Measurements from ENCODE around the gene NOP53. TPM values are rescaled to one million over a fixed set of nuclear protein-coding genes. Genes with fewer than 3 reads are reported as not detected.

Gene NOP53
- total RNA-seq, 1 donor: 55.7 TPM

- peaks cover 27% of the 10 kb centered on the region for H3K36me3 ChIP-seq (ENCODE audit: insufficient read depth, low read length)
- peaks cover 8% of the 10 kb centered on the region for H4K20me1 ChIP-seq (ENCODE audit: insufficient read depth, low read length)
- no peaks in the 10 kb centered on the region for H3K9me3 ChIP-seq (ENCODE audit: low read depth, low read length)
- H3K79me2 ChIP-seq (ENCODE audit: insufficient read depth, low read length): no peaks in the 10 kb centered on the region
- TF ChIP-seq CTCF (IDR thresholded peaks at IDR 0.05; ENCODE audit: extremely low read depth, low read depth, low read length): no peak
- DNase-seq (ENCODE audit: insufficient read length, low spot score, missing footprints): peak; percentile 17
- no peak overlapping the region for H3K27ac ChIP-seq (ENCODE audit: low read depth, low read length)
- H3K4me1 ChIP-seq (ENCODE audit: insufficient read depth, low read length): no peaks in the 10 kb centered on the region
- H3K4me3 ChIP-seq (ENCODE audit: insufficient read depth, low read length): no peak overlapping the region
- H3K4me2 ChIP-seq (ENCODE audit: insufficient read depth, low read length): no peak overlapping the region
- no peak overlapping the region for H2AFZ ChIP-seq (ENCODE audit: low read length)
- no peaks in the 10 kb centered on the region for H3K27me3 ChIP-seq (ENCODE audit: insufficient read depth, low read length)
These were observed 43.4 kb upstream of the NOP53 start for GRCh38 chr19:47701717-47702552.

- peak; percentile 76 for DNase-seq (ENCODE audit: insufficient read length, low spot score, missing footprints)
- Histone ChIP-seq H3K4me3 (ENCODE audit: insufficient read depth, low read length) (no peak overlapping the region), H3K27ac (ENCODE audit: low read depth, low read length) (no peak overlapping the region), H4K20me1 (ENCODE audit: insufficient read depth, low read length) (peaks cover 8% of the 10 kb centered on the region), H3K79me2 (ENCODE audit: insufficient read depth, low read length) (no peaks in the 10 kb centered on the region), H3K9me3 (ENCODE audit: low read depth, low read length) (no peaks in the 10 kb centered on the region), H3K27me3 (ENCODE audit: insufficient read depth, low read length) (no peaks in the 10 kb centered on the region), H2AFZ (ENCODE audit: low read length) (no peak overlapping the region), H3K4me2 (ENCODE audit: insufficient read depth, low read length) (no peak overlapping the region), H3K4me1 (ENCODE audit: insufficient read depth, low read length) (no peaks in the 10 kb centered on the region), H3K36me3 (ENCODE audit: insufficient read depth, low read length) (peaks cover 27% of the 10 kb centered on the region)
- TF ChIP-seq CTCF (IDR thresholded peaks at IDR 0.05; ENCODE audit: extremely low read depth, low read depth, low read length): no peak
These were observed 42.7 kb upstream of the NOP53 start for GRCh38 chr19:47702671-47703070.

- Histone ChIP-seq H3K36me3 (ENCODE audit: insufficient read depth, low read length) (peaks cover 27% of the 10 kb centered on the region), H3K79me2 (ENCODE audit: insufficient read depth, low read length) (no peaks in the 10 kb centered on the region), H3K27ac (ENCODE audit: low read depth, low read length) (peak overlapping the region; percentile 45), H3K4me1 (ENCODE audit: insufficient read depth, low read length) (no peaks in the 10 kb centered on the region), H3K9me3 (ENCODE audit: low read depth, low read length) (no peaks in the 10 kb centered on the region), H4K20me1 (ENCODE audit: insufficient read depth, low read length) (peaks cover 6% of the 10 kb centered on the region), H3K4me3 (ENCODE audit: insufficient read depth, low read length) (no peak overlapping the region), H3K4me2 (ENCODE audit: insufficient read depth, low read length) (no peak overlapping the region), H3K27me3 (ENCODE audit: insufficient read depth, low read length) (no peaks in the 10 kb centered on the region), H2AFZ (ENCODE audit: low read length) (no peak overlapping the region)
- no peak for TF ChIP-seq CTCF (IDR thresholded peaks at IDR 0.05; ENCODE audit: extremely low read depth, low read depth, low read length)
- DNase-seq (ENCODE audit: insufficient read length, low spot score, missing footprints): peak; percentile 52
These were observed 42.0 kb upstream of the NOP53 start for GRCh38 chr19:47703301-47703700.

GRCh38 chr19:47704024-47704423 lies 41.3 kb upstream of the NOP53 start:
- H3K9me3 ChIP-seq (ENCODE audit: low read depth, low read length): no peaks in the 10 kb centered on the region
- H3K79me2 ChIP-seq (ENCODE audit: insufficient read depth, low read length): no peaks in the 10 kb centered on the region
- no peak overlapping the region for H3K4me2 ChIP-seq (ENCODE audit: insufficient read depth, low read length)
- no peaks in the 10 kb centered on the region for H3K27me3 ChIP-seq (ENCODE audit: insufficient read depth, low read length)
- no peak overlapping the region for H2AFZ ChIP-seq (ENCODE audit: low read length)
- no peak overlapping the region for H3K4me3 ChIP-seq (ENCODE audit: insufficient read depth, low read length)
- no peak for TF ChIP-seq CTCF (IDR thresholded peaks at IDR 0.05; ENCODE audit: extremely low read depth, low read depth, low read length)
- no peaks in the 10 kb centered on the region for H3K4me1 ChIP-seq (ENCODE audit: insufficient read depth, low read length)
- peaks cover 21% of the 10 kb centered on the region for H3K36me3 ChIP-seq (ENCODE audit: insufficient read depth, low read length)
- peaks cover 2% of the 10 kb centered on the region for H4K20me1 ChIP-seq (ENCODE audit: insufficient read depth, low read length)
- H3K27ac ChIP-seq (ENCODE audit: low read depth, low read length): peak overlapping the region; percentile 45
- peak; percentile 89 for DNase-seq (ENCODE audit: insufficient read length, low spot score, missing footprints)

Measured in osteoblast (primary cell).